Measurements from ENCODE around the gene ZFYVE28. TPM values are rescaled to one million over a fixed set of nuclear protein-coding genes. Genes with fewer than 3 reads are reported as not detected.

ZFYVE28 gene
- total RNA-seq, 1 donor from 2014 or later: 5.9 TPM

- intact Hi-C loops (cut with micrococcal nuclease): loop anchor here (5.0 kb wide), 3 partner anchors 38 to 252 kb away; partner anchors contain the start of gene NELFA
- Mint-ChIP-seq H3K27ac (no peak overlapping the region), H3K9me3 (no peaks in the 10 kb centered on the region), H3K4me1 (peaks cover 25% of the 10 kb centered on the region), H3K36me3 (ENCODE audit: low read depth) (peaks cover 16% of the 10 kb centered on the region), H3K4me3 (peak overlapping the region; percentile 75), H3K27me3 (no peaks in the 10 kb centered on the region)
- CTCF ChIA-PET: no interaction called here
- TF ChIP-seq CTCF (IDR thresholded peaks at IDR 0.05): no peak
- DNase-seq (peak; percentile 13), ATAC-seq (ENCODE audit: low read depth) (no peak)
- POLR2A ChIA-PET: interaction anchor here (0.5 to 1.6 kb wide), 5 partner anchors 16 to 339 kb away, joined by 3 to 5 read pairs (median 4); partner anchors contain the start of genes HAUS3 and POLN
Observed at GRCh38 chr4:2259541-2260343, 158.7 kb downstream of the ZFYVE28 start.

GRCh38 chr4:2259036-2259540 is 159.4 kb downstream of the ZFYVE28 start:
- no peak for ATAC-seq (ENCODE audit: low read depth)
- H3K4me3 Mint-ChIP-seq: no peak overlapping the region
- no peak for TF ChIP-seq CTCF (IDR thresholded peaks at IDR 0.05)
- DNase-seq: peak; percentile 13
- no peaks in the 10 kb centered on the region for H3K9me3 Mint-ChIP-seq
- H3K36me3 Mint-ChIP-seq (ENCODE audit: low read depth): peaks cover 22% of the 10 kb centered on the region
- ChIA-PET POLR2A (no interaction called here), CTCF (no interaction called here)
- H3K27me3 Mint-ChIP-seq: no peaks in the 10 kb centered on the region
- peaks cover 25% of the 10 kb centered on the region for H3K4me1 Mint-ChIP-seq
- intact Hi-C loops (cut with micrococcal nuclease): no loop called here
- H3K27ac Mint-ChIP-seq: no peak overlapping the region

- peak; percentile 14 for DNase-seq
- CTCF ChIA-PET: no interaction called here
- no peak overlapping the region for H3K4me3 Mint-ChIP-seq
Observed at GRCh38 chr4:2258091-2259035, 160.1 kb downstream of the ZFYVE28 start.

GRCh38 chr4:2257361-2258081 is 160.9 kb downstream of the ZFYVE28 start:
- no peak for ATAC-seq (ENCODE audit: low read depth)
- DNase-seq: peak; percentile 12
- peaks cover 31% of the 10 kb centered on the region for H3K36me3 Mint-ChIP-seq (ENCODE audit: low read depth)
- H3K4me3 Mint-ChIP-seq: no peak overlapping the region
- ChIA-PET CTCF (no interaction called here), POLR2A (interaction anchor here (1.3 kb wide), 1 partner anchor 15 kb away, joined by 3 read pairs; the partner anchor contains the start of genes HAUS3 and POLN)
- H3K4me1 Mint-ChIP-seq: peaks cover 17% of the 10 kb centered on the region
- H3K27ac Mint-ChIP-seq: peak overlapping the region; percentile 21
- H3K27me3 Mint-ChIP-seq: no peaks in the 10 kb centered on the region
- no peak for TF ChIP-seq CTCF (IDR thresholded peaks at IDR 0.05)
- intact Hi-C loops (cut with micrococcal nuclease): no loop called here
- H3K9me3 Mint-ChIP-seq: no peaks in the 10 kb centered on the region

More at GRCh38 chr4:2258091-2259035, 160.1 kb downstream of the ZFYVE28 start:
- H3K27me3 Mint-ChIP-seq: no peaks in the 10 kb centered on the region
- H3K36me3 Mint-ChIP-seq (ENCODE audit: low read depth): peaks cover 26% of the 10 kb centered on the region
- H3K27ac Mint-ChIP-seq: no peak overlapping the region
- intact Hi-C loops (cut with micrococcal nuclease): no loop called here
- H3K9me3 Mint-ChIP-seq: no peaks in the 10 kb centered on the region
- H3K4me1 Mint-ChIP-seq: peaks cover 21% of the 10 kb centered on the region
- no peak for TF ChIP-seq CTCF (IDR thresholded peaks at IDR 0.05)
- no peak for ATAC-seq (ENCODE audit: low read depth)
- POLR2A ChIA-PET: interaction anchor here (1.3 kb wide), 1 partner anchor 16 kb away, joined by 3 read pairs; the partner anchor contains the start of genes HAUS3 and POLN

Data from activated B cell treated with CpG ODN at 0.5 μM for 24 hours (primary cell).